Endometrial microvascular endothelial cells (primary cell): ENCODE measurements around the gene FOXP1. TPM values are rescaled to one million over a fixed set of nuclear protein-coding genes. Genes with fewer than 3 reads are reported as not detected.

Experiments used
- in situ Hi-C: cut with HindIII; loops from 2 replicates; pipeline ENCODE4 v1.10.0; 2017; ENCODE audit warnings: low sequenced_read_pairs, low pct_unique_long_range_greater_than_20kb; ENCODE audit errors: inconsistent ontology term
- total RNA-seq: library from RNA; depleted of rRNA; stranded (reverse); fragments of >200 nt; gene quantifications from one replicate; pipeline ENCODE4 v1.2.3, GENCODE V29; 2015; ENCODE audit errors: inconsistent ontology term

FOXP1 gene
- total RNA-seq, 1 donor from 2014 or later, result 37.2 TPM

DNA sequence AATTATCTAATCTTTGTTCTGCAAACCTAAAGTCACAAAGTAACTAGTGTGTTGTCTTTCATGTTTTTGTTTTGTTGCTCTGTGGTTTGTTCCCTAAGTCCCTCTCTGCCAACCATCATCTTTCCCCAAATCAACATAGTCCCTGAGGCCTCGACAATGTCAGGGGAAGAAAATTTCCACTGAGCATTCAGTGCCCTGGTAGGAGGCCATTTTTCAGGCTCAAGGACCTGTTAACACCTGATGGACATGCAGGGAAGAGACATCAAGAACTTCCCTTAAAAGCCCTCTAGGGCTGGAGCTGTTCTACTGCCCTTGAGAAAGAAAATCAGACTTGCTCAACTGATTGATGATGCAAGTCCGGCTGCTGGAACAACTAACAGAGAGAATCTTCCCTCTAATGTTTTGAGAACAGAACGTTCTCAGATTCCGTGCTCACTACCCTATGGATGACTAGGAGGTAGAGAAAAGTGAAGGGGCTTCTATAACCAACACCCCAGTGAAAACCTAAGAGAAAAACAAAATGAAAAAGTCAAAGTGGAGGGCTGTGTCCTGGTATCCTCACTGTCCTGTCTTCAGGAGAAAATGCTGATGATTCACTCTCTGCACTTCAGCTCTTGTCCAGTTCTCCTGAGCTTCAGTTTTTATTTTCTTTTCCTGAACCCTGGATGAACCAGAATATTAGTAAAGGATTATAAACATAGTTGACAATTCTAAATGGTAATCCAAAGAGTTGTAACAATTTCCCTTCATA, 373.1 kb downstream of the FOXP1 start:
- in situ Hi-C loops, result no loop called here

DNA sequence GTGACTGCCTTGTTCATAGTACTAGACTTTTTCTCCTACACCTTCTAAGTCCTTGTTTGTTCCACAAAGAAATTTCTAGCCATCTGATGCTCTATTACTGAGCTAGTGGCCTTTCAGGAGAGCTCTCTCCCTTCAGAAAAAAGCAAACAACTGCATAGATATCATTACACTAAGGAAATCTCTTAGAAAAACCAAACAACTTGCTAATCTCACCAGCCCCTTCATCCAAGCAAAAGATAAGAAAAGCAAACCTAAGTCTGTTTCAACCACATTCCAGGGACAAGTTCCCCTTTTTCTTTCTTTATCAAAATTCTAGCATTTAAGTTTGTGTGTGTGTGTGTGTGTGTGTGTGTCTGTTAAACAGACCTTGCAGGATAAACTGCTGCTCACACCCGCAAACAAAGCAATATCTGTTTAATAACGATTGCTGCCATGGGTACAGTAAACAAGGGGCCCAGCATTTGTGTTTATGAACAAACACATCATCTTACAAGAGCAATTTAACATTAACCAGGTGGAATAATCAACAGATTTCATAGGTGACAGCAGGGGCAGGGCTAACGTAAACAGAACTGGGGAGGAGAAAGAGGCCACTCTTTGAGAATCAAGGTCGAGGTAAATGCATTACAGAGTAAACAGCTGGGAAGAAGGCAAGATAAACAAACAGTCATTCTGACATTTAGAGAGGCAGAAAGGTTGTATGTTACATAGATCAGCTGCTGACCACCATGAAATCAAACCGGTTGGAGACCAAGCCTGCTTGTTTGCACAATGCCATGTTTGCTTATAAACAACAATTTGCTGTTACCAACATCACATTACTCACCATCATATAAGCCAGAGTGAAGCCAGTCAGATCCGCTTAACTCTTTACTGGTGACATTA, 375.1 kb downstream of the FOXP1 start:
- in situ Hi-C loops, result no loop called here

DNA sequence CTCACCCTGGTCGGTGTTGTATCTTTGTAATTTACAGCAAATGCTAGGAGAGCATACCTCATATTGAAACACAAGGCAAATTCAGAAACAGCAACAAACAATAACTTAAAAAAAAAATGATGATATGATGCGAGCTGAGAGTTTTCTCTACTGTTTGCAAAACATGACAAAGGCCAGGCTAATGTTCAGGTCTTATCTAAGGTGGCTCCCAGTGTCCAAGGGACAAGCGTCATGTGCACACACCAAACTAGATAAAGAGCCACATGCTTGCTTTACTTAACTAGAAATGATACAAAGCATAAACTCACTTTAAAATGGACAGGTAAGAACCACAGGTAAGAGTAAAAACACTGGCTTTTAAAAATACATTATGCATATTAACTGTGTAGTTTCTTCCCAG, 375.9 kb downstream of the FOXP1 start:
- in situ Hi-C loops, result no loop called here

DNA sequence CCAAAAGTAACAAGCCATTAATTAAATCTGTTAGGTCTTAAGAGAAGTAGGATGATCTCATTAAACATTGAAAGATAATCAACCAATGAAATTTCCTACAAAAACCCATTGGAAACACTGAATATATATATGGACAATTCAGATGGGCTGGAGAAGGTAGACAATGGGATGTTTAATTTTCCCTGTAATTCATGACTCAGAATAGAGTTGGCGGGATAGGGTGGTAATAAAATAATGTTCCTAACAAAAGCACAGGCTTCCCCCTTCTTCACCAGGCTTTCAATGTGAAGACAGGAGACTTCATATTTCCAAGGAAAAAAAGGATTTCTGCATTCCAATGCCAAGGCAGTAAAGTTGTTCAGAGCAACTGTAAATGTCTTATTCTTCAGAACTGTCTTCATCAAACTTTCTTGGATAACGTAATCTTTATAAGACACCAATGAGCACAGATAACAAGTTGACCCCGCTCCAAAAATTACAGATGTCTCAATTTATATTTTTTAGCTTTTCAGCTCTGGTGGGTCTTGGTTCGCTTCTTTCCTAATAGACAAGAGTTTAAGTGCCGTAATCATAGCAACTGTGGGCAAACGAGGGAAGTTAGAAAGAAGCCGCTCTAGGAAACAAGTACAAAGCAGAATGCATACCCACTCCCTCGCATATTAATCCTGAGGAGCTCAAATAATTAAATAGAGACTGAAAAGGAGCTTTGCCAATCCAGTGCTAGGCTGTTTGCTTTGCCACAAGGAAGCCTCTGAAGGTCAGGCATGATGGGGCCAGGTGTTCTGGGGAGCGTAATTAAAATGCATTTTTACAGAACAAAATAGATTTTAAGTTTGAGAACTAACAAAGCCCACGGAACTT, 377.0 kb downstream of the FOXP1 start:
- in situ Hi-C loops, result no loop called here

DNA sequence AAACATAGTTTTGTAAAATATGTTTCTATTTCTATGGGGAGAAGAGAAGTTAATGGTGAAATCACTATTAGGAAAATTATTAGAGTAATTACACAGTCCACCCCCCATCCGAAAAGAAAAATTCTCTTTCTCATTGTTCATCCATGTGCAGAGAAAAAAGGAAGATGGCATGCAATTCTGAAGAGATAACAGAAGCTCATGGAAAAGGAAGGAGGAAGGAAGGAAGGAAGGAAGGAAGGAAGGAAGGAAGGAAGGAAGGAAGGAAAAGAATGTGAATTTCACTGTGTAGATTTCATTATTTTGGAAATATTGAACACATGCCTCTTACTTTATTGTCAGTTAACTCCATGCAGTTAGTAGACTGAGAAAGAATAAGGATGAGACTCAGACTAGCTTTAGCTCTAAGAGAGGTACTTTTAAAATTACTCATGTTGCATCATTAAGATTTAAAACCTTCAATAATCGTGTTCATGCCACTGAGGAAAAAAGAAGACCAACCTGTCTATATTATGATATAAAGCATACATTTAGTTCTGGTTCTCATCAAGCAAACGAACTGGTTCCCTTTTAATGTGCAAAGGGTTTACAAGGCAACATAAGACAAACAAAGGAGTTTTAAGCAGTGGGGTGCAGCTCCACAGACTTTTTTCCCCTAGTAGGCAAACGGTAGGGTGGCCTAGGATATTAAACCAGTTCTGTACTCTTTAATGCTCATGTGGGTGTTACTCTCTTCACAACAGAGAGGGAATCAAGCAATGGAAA, 379.6 kb downstream of the FOXP1 start:
- in situ Hi-C loops, result no loop called here

DNA sequence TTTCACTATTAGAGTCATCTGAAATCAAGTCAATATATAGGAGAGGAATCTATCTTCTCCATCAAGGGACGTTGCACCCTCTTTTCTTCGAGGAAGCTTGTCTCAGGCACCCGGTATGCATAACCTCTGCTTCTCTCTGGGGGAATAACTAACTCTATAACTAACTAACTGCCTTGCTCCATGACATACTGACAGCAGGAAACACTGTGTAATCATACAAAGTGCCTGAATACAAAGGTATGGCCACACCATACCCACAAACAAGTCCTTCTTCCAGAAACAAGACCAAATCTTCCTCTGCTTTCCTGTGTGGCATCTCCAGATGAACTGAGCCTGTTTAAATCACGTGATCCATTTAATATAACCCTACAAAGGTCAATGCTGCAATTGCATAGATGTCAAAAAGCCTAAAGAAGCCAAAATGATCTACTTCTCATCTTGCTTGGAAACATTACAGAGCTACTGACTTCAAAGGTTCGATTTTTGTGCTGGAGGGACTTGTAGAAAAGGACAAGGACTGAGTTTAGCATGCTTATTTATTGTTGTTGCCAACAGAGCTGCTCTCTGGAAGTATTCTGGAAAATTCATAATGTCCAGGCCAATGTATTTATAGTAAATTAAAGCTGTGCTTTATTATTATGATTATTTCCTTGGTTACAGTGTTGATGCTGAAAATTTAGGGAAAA, 380.5 kb downstream of the FOXP1 start:
- in situ Hi-C loops, result no loop called here

DNA sequence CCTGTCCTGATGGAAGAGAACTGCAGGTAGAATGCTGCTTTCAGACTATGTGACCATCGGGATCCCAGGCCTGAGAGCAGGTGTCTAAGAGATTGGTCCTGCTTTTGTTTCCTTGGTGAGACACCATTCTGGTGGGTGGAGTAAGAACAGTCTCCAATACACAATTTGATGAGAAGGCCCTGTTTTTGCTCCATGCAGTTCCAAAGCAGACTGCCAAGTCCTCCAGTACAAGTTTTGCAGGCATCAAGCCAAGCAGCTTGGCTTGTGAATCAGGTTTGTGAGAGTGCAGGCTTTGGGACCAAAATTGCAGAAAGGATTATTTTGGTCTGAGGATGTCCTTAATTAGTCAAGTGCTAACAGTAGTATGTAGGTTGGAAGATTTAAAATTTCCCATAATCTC, 381.6 kb downstream of the FOXP1 start:
- in situ Hi-C loops, result no loop called here

DNA sequence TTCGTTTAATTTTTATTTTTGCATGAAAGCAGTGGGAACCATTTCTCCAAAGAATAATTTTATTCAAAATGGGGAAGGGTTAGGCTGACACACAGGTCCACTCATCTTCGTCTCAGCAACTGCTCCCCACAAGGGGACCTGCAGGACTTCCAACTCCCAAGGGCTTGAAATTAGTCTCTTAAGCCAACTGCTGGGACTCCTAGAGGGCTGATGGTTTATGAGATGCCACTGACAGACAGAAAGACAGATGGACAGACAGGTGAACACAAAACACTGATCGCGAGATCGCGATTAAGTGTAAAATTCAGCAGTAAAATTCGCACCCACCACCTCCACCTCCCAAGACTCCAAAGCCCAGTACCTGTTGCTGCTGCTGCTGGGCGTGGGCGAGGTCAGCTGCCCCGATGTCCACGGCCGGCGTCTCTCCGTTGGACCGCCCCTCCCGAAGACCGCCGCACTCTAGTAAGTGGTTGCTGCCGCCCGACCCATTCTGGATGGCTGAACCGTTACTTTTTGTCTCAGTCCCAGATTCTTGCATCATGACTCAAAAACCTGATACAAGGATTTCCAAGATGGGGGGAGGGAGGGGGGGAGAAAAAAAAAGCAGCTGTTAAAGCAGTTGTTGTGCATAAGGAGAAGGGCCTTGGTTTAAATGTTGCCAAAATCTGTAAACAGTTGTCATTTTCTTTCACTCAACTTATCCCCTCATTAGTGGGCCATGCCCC, 385.5 kb downstream of the FOXP1 start:
- in situ Hi-C loops, result no loop called here

DNA sequence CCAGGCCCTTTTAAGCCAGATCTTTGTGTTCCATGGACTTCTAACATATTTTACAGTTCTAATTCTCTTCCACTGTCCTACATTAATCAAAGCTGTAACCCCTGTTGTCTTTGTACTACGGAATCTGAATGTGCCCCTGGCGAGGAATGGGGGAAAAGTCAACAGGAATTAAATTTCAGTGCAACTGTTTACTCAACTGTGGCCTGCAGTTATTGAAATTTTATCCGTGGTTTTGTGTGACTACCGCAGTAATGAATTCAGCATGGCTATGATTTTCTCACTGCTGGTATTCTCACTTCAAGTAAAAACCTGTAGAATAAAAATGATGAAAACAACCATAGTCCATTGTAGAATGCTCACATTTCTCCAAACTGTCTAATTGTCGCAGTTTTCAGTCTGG, 388.0 kb downstream of the FOXP1 start:
- in situ Hi-C loops, result no loop called here

DNA sequence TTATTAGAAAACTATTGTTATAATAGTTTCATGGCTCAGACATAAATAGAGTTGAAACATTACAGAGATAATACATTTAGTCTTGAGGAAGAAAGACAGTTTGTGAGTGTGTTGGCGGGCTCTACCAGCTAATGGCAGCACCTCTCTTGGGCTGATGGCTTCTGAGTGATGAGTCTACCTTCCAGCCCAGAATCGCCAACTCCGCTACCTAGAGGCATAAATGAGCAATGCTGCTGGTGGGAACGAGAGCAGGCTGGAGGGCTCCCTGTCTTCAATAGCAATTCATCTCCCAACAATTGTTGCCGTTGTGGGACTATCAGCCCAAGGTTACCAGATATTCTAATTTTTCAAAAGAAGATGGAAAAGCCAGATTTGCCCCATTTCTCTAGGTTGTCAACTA, 388.7 kb downstream of the FOXP1 start:
- in situ Hi-C loops, result no loop called here

DNA sequence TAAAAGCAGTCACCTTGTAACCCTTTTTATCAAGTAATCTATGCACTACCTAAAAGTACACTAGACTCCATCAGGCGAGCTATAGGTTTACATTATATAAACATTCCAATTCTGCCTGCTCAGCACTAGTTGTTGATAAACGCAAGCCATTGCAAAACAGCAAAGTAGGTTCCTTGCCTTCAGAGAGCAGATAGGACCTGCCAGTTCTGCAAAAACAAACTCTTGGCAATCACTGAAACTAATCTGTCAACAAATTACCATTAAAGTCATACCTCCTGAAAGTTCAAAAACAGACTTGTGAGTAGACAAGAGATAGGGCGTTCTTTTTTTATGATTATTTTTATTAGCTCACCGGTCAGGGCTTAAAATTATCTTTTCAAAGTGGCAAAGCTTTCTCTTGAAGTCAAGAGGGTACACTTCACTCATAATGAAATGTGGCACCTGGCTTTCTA, 392.5 kb downstream of the FOXP1 start:
- in situ Hi-C loops, result no loop called here

DNA sequence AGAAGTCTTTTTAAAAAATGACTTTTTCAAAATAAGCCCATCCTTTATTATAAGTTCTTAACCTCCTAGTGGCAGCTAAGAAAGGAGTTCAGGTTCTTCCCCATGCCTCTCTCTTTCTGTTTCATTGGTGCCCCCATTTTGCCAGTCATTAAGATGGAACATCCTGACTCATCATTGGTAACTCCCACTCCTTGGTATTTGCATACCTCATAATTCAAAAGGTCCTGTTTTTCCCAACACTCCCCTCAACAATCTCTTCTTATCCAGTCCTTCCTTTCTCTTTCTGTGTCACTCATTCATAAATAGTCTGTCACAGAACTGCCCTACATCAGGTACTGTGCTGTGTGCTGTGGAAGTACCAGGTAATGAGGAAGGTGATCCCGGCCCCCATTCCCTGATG, 394.0 kb downstream of the FOXP1 start:
- in situ Hi-C loops, result no loop called here

DNA sequence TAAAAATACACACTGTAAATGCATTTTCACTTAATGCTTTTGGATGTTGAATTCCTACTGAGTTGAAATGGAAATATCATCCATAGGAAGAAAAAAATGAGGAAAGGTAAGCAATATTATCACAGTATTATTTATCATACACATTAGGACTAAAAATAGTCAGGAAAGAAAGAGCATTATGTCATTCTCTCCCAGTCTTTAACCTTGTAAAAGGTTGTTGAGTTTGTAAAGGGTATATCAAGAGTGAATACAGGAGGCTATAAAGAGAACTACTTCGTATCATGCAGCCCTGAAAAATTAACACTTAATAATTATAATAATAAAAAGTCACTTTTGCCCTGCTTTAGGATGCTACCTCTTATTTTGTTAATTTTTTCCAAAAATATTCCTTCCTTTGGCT, 395.8 kb downstream of the FOXP1 start:
- in situ Hi-C loops, result no loop called here

DNA sequence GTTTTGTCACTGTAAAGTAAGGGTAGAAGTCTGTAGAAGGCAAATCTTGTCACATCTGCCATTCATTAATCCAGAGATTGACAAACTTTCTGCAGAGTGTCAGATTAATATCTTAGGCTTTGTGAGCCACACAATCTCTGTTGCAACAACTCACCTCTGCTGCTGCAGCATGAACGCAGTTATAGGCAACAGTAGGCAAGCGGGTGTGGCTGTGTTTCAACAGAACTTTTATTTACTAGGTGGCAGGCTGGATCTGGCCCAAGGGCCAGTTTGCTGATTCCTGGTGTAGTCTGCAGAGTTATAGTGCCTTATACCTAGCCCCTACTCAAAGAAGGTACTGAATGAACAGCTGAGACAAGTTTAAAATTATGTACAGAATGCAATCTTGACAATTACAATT, 396.7 kb downstream of the FOXP1 start:
- in situ Hi-C loops, result no loop called here

DNA sequence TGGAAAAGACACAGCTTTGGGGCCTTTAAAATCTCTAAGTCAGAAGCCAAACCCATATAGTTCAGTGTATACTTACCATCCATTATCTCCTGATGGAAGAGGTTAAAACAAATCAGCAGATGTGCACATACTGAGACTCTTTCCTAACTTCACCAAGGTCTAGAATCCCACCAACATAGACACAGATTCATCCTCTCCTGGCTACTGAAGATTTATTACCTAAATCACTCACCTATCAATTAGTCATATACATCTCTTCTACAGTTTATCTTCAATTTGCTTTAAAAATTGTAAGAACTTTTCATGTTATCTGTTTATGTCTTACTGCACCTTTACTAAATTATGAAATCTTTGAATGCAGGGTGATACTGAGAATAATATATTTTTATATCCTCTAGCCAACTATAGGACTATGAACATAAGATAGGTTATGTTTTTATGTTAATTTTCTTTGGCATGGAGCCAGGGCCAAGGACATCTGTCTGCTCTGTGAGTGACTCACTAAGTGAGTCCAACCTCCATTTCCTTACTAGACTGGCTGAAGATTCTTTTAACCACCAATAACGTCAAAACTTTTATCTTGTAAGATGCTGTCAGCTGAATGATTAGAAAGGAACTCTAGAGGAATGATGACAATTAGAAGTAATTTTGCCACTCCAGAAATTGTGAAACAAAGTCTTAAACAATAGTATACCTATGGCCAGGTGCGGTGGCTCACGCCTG, 397.6 kb downstream of the FOXP1 start:
- in situ Hi-C loops, result no loop called here

DNA sequence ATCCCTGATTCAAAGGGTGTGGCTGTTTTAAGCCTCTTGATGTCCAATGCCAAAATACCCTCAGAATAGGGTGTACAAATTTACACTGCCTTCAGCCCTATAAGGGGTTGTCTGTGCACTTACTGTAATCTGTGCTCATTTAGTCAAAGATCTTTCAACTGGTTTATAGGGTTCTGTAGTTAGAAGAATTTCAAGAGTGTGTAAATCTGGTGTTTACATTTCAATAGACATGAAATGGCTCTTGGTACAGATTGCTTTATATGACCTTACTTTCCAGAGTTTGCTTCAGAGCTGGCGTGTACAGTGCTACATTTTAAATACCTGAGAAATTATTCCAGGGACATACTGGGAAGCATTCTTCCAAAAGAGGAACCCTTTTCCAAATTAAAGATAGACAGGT, 399.3 kb downstream of the FOXP1 start:
- in situ Hi-C loops, result no loop called here

DNA sequence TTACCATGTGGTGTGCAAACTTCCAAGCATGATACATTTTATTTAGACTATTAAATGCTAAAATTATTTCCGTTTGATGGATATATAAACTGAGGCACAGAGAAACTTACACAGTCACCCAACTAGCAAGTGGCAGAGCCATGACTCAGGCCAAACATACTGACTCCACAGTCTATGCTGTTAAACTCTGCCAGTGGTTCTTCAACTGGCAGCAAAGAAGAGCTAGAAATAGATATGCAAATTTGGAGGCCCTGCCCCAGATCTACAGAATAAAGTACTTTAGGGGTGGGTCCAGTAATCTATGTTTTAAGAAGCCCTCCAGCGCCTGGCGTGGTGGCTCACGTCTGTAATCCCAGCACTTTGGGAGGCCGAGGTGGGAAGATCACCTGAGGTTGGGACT, 400.0 kb downstream of the FOXP1 start:
- in situ Hi-C loops, result no loop called here
